HCT116 (cell line): Measurements from ENCODE around the gene JAG1.

ENCODE experiments used
- CTCF ChIP-seq, 3 experiments: fragments of 200-600 bp in 1 of 3; sonication (generic) in 1 of 3; IDR thresholded peaks in 2 of 3; conservative IDR thresholded peaks in 1 of 3; 2 replicates each; pipeline ENCODE4 v1.5.1; 2012 to 2017; ENCODE audit warnings: low read depth in 2 of 3, low read length in 2 of 3, antibody characterized with exemption in 1 of 3, borderline replicate concordance in 1 of 3, control low read depth in 1 of 3, mild to moderate bottlenecking in 1 of 3, mixed read lengths in 1 of 3, mixed run types in 1 of 3, moderate library complexity in 1 of 3; ENCODE audit not compliant: insufficient read depth in 1 of 3
- FOSL1 ChIP-seq: IDR thresholded peaks from 2 replicates; pipeline ENCODE4 v1.6.1; 2012; ENCODE audit warnings: low read depth
- POLR2A ChIP-seq: IDR thresholded peaks from 2 replicates; pipeline ENCODE4 v1.7.0; 2011; ENCODE audit warnings: borderline replicate concordance; ENCODE audit not compliant: insufficient read depth, insufficient read length; ENCODE audit errors: extremely low read depth
- POLR2AphosphoS5 ChIP-seq: IDR thresholded peaks from 2 replicates; pipeline ENCODE4 v1.6.1; 2011; ENCODE audit warnings: mild to moderate bottlenecking, low read depth, low read length, moderate library complexity
- RAD21 ChIP-seq: IDR thresholded peaks from 2 replicates; pipeline ENCODE4 v1.6.1; 2012; ENCODE audit warnings: low read depth, mild to moderate bottlenecking
- TCF7L2 ChIP-seq: IDR thresholded peaks from 2 replicates; pipeline ENCODE4 v1.7.0; 2011; ENCODE audit warnings: borderline replicate concordance, inconsistent platforms; ENCODE audit not compliant: insufficient read depth, insufficient read length; ENCODE audit errors: extremely low read depth

- TF ChIP-seq POLR2A = no peak
- no peak for TF ChIP-seq CTCF (IDR thresholded peaks at IDR 0.05 in 2 of 3, conservative IDR thresholded peaks at IDR 0.05 in 1 of 3; ENCODE audit: borderline replicate concordance in 1 of 3, insufficient read depth in 1 of 3, low read depth in 2 of 3, low read length in 2 of 3)
- no peak for TF ChIP-seq TCF7L2
- no peak for TF ChIP-seq FOSL1
- TF ChIP-seq RAD21 = no peak
- no peak for TF ChIP-seq POLR2AphosphoS5
These were observed 5.0 kb downstream of the JAG1 start for GRCh38 chr20:10668677-10669368.
